ENCODE data around the gene DYNC1I1.
A peak's percentile ranks its signal among the peaks of the same experiment; 100 is the strongest.
"Not testable (repeated sequence)": the region's sequence is repeated elsewhere in the genome, so short reads cannot be mapped to it uniquely, and the experiment has no call there.

DYNC1I1 gene

DNA sequence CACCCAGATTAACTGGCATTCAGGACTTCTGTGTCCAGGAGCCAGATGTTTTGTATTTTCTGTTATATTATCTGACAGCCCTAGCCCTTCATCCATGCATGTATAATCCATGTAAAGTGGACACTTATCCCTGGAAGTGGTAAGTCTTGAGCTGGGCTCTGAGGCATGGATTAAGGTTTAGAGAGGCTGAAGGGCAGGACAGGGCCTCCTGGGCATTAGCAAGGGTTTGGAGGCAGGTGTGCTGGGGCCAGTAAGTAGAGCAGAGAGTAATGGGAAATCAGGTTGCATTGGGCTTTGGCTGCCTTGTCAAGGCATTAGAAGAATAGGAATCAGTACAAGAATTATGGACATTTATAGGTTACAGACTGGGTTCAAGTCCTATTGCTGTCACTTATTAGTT is 138.0 kb downstream of the DYNC1I1 start:
- DNase-seq (ENCODE audit: low spot score): no peak

DNA sequence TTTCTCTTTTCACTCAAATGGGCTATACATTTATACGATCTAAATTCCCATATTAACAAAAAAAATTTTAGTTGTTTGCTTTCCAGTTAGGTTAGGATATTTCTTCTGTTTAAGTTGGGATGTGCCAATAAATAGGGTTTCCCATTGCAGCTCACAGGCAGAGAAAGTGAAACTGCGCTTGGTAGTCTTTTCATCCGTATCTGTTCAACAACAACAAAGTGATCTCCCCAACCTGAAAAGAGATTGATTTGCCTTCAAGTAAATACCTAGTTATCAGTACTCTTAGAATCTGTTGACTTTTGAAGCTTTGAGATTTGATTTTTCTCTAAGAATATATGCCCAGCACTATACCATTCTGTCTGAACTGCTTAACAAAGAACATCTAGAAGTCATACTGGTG is 143.4 kb downstream of the DYNC1I1 start:
- no peak for DNase-seq (ENCODE audit: low spot score)

DNA sequence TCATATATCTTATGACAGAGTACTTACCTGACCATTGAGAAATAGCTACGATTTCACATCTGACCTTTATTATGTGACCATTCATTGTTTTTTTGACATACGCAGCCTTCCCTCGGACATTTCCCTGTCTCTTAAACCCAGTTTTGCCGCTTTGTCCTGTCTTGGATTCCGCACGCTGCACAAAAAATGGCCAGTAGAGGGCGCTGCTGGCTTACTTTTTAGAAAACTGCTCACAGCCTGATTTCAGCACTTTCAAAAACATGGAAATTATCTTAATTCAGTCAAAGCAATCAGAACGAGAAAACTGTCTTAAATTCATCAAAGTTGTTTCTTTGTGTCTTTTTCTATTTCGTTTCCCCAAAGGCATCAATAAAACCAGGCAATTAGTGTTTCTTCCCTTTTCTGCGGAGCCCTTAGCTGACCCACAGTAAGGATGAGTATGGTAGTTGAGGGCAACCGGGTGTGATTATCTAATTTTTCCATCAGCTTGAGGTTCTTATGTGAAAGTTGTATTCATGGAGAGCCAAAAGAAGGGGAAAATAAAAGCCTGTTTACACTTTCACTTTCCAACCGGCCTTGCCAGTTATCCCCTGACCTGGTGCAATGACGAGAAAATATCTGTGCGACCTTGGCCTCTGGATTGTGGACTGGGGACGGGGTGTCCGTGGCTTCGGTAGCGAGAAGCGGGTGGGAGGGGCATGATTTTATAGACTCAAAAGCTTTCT is 144.4 kb downstream of the DYNC1I1 start:
- DNase-seq (ENCODE audit: low spot score): peak; percentile 30

- DNase-seq (ENCODE audit: low spot score): no peak
These were observed 145.3 kb downstream of the DYNC1I1 start for GRCh38 chr7:95917634-95918033.

DNA sequence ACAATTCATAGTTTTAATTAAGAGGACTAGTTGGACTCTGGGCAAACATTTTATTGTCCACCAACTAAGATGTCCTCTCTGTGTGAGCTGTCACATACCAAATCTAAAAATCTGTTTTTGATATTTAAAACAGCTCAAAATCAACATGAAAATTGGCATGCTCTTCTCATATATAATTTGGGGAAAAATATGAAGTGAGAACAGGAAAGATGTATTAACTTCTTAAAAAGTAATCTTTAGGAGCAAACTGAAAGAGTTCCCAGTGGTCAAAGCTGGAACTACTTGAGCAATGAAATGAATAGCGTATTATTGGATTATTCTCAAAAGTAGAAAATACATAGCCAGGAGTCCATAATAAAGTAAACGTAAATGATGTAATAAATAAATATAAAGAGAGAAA is 147.2 kb downstream of the DYNC1I1 start:
- DNase-seq (ENCODE audit: low spot score): no peak

- DNase-seq (ENCODE audit: low spot score): no peak
These were observed 149.2 kb downstream of the DYNC1I1 start for GRCh38 chr7:95921543-95921942.

- no peak for DNase-seq (ENCODE audit: low spot score)
These were observed 149.8 kb downstream of the DYNC1I1 start for GRCh38 chr7:95922191-95922590.

- DNase-seq (ENCODE audit: low spot score): no peak
These were observed 152.9 kb downstream of the DYNC1I1 start for GRCh38 chr7:95925236-95925635.

DNA sequence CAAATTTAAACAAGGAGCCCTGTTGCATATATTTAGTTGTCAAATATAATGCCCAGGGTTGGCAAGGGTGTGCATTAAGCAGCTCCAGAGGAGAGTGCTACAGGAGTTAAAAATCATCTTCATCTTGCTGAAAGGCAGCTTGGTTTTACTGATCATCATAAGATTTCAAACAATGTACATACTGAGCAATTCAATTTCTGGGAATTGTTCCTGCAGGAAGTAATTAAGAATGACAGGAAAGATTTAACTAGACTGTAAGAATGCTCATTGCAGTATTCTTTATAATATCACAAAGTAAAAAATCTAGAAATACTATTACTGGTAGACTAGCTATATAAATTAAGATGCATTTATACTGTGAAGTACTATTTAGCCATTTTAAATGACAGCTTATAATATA is 153.6 kb downstream of the DYNC1I1 start:
- DNase-seq (ENCODE audit: low spot score): no peak

GRCh38 chr7:95927756-95928155 is 155.4 kb downstream of the DYNC1I1 start:
- no peak for DNase-seq (ENCODE audit: low spot score)

- DNase-seq (ENCODE audit: low spot score): no peak
These were observed 157.4 kb downstream of the DYNC1I1 start for GRCh38 chr7:95929710-95930280.

GRCh38 chr7:95931460-95932232 is 159.3 kb downstream of the DYNC1I1 start:
- DNase-seq (ENCODE audit: low spot score): no peak

DNA sequence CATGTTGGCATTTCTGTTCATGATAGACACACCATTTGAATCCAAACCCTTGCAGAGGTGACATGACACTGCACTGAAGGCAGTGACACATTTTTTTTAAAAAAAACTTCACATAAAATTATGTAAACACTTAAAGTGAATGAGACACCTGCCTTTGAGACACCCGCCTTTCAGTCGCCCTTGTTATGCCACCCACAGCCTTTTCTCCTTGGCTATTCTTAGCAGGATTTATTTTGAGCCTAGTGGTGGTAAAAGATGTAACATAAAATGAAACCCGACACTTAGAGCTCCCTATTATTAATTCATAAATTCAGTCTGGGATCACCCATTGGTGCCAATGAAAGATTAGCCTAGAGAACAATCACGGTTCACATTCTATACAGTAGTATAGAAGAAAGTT is 161.3 kb downstream of the DYNC1I1 start:
- DNase-seq (ENCODE audit: low spot score): no peak

- not testable (repeated sequence) for DNase-seq (ENCODE audit: low spot score)
These were observed 172.5 kb downstream of the DYNC1I1 start for GRCh38 chr7:95944867-95945266.

DNA sequence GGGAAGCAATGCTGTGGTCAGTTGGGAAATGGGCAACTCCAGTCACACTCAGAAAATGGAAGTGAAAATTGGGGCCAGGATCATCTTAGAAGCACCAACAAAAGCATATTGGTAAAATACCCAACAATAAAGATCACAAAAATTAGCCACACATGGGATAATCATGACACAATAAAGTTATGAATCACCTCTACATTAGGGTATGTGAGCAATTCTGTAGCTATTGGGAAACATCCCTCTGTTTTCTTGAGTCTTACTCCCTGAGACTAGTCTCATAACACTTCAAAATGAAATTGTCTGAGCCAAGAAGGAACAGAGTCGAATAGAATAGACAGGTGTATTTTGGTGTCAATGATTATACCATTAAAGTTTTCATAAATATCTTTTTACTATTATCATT is 178.3 kb downstream of the DYNC1I1 start:
- DNase-seq (ENCODE audit: low spot score): no peak

- no peak for DNase-seq (ENCODE audit: low spot score)
These were observed 179.2 kb downstream of the DYNC1I1 start for GRCh38 chr7:95951531-95951930.

DNA sequence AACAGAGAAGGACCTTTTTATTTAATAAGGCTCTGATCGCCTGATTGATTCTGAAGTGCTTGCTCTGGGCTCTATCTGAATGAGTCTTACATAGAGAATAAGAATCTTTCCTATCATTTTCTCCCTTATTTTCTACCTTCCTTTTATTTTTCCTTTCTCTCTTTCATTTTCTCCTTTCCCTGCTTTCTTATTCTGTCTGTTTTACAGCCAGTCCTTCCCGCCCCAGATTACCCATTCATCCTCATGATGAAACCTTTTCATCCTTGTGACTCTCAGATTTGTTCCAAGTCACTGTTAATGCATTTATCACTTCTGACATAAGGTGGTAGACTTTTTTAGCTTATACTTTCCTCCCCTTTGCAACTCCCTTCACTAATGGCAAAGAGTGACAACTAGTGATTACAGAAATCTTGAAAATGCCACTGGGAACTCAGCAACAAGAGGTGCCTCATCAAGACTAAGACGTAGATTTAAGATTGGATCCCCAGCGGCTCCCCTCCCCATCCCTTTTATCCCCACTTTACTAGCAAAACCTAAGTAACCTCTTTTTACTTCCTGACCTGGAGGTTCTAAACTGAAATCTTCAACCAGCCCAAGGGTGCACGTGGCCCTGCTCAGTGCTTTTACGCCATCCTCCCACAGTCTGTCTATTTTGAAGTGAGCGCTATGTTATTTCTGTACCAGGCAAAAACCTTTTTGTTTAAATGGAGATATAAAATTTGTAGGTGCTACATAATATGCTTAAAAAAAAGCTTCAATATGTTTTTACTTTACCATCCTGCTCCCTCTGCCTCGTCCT is 179.8 kb downstream of the DYNC1I1 start:
- no peak for DNase-seq (ENCODE audit: low spot score)

GRCh38 chr7:95952851-95953250 is 180.5 kb downstream of the DYNC1I1 start:
- DNase-seq (ENCODE audit: low spot score): no peak

DNA sequence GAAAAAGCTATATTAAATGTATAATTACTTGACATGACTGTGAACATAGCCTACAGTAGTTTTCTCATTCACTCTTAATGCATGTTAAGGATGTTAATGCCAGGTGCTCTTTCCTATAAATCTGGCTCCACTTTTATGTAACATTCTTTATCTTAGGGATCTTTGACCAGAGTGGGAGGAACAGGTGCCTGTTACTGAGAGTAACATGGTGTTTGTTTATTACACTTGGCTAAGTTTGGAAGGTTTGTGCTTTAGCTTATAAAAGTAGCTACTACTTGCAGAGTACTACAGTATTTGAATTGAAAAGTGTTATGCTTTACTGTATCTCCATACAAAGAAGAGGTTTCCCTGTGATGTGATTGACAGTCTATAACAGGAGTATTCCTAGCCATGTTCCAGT is 183.4 kb downstream of the DYNC1I1 start:
- no peak for DNase-seq (ENCODE audit: low spot score)

DNA sequence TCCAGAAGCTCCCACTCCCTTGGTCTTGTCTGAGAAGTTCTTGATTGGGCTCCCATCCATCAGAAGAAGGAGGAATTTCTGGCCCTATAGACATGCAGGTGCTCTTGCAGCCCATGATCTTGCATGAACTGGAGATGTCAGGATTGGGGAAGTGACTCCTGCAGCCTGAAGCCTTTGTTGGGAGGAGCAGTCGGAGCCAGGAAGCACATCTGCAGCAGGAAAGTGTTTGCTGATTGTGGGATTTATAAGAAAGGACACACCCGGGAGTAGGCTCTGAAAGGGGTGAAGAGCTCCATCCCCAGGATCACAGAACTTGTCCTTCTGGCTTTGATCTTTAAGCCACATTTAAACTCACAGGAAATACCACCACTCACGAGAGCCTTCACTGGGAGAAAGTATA is 185.2 kb downstream of the DYNC1I1 start:
- DNase-seq (ENCODE audit: low spot score): no peak

- no peak for DNase-seq (ENCODE audit: low spot score)
These were observed 188.4 kb downstream of the DYNC1I1 start for GRCh38 chr7:95960706-95961244.

DNA sequence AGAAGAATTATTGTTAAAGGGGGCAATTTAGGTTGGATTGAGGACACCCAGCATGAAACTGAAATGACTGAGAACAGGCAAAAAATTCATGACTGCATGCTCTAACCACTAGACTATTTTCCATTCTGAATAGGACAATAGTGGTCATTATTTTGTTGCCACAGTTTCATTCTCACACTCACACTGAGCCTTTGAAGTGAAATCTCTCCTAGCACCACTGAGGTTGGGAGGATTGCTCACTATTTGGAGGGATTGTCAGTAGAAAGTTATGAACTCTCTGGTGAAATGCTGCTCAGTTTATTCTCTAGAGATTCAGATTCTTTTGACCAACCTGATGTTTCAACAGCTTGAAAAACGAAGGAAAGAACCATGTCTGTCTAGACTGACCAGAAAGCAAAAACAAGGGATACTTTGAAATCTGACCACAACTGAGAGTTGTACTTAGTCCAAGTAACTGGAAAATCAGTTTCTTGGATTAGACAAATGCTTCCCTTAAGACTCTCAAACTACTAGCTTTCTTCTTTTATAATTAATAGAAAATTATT is 191.2 kb downstream of the DYNC1I1 start:
- DNase-seq (ENCODE audit: low spot score): no peak
